A549 treated with DMSO at 1 μM for 4 hours (cell line): ENCODE measurements around the gene AHSP. TPM values are rescaled to one million over a fixed set of nuclear protein-coding genes. Genes with fewer than 3 reads are reported as not detected.

Experiments used
- total RNA-seq: library from RNA; stranded (reverse); fragments of 200-300 nt; extraction: Qiagen RNA extraction; gene quantifications from 5 replicates; pipeline ENCODE4 v1.2.3, GENCODE V29; 2022; ENCODE audit warnings: low read depth

Gene AHSP
- total RNA-seq, result not detected in 5 replicates

GRCh38 chr16:31527734-31528274 is at the start of gene AHSP:
AHSP (plus strand) TSS chr16:31527900; CDS start chr16:31528140, 240 bp downstream.

DNA sequence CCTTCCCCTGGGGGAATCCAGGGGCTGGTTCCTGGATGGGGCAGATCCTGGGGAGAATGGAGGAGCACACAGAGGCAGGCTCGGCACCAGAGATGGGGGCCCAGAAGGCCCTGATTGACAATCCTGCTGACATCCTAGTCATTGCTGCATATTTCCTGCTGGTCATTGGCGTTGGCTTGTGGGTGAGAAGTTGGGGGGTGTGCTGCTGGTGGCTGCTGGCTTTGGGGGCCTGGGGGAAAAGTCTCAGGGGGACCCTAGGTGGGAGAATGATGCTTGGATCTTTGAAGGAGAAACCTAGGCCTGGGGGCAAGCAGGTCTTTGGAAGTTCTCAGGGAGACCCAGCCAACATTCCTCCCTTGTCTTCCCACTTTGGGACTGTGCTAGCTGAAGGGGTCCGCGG is 44.6 kb upstream of the AHSP start, which contains the start of gene SLC5A2:
Gene SLC5A2, plus strand, starts transcription at position 43 of the 400 bp plus-strand sequence. Its CDS starts 14 bp downstream, at position 57.

DNA sequence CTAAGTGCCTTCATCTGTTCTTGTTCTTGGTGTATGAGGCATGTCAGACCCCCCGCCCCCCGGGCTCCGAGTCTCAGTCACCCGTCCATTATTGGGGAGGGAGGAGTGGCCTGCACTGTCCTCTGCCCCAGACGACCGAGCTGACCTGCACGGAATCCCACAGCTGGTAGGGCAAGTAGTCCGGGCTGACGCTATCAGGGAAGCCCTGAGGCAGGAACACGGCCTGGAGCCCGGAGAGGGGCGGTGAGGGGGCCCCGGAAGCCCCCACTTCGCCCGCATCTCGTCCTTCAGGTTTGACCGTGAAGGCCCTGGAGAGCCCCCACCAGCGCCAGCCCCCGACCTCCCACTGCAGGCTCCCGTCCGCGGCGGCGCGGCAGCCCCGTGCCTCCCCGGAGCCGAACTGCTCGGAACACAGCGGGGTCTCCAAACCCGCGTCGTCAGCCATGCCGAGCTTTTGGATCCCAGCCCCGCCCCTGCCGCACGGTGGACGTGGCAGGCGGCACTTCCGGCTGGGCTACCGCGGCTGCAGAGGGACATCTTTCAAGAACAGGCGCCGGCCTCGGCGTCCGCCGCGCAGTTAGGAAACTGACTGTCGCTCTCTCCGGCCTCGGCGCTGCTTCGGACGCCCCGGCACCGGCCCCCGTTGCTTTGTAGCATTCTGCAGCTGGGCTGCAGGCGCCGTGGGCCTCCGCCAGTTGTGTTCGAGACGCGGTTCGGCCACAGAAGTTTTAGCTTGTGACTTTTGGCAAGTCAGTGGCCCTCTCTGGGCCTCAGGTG is 19.6 kb upstream of the AHSP start, which contains the start of gene RUSF1:
Gene RUSF1, minus strand, starts transcription at position 463 of the 777 bp plus-strand sequence. Its CDS starts 18 bp downstream, at position 445.

Other genes with a start within 250 kb of the AHSP start
- 1.2 to 2.0 TPM (median 1.4 TPM) in 5 replicates for gene ITGAX, start 172.7 kb upstream of the AHSP start, total RNA-seq
- gene ITGAD, start 134.6 kb upstream of the AHSP start, total RNA-seq, result not detected in 5 replicates
- not detected in 5 replicates for gene COX6A2, start 99.5 kb upstream of the AHSP start, total RNA-seq
- 0.08 to 0.17 TPM (median 0.15 TPM) in 4 of 5 replicates, not detected in the other for gene ZNF843, start 85.1 kb upstream of the AHSP start, total RNA-seq
- gene ARMC5, start 68.4 kb upstream of the AHSP start, total RNA-seq, result 7.6 to 16.0 TPM (median 10.3 TPM) in 5 replicates
- gene TGFB1I1, start 55.7 kb upstream of the AHSP start, total RNA-seq, result 33.9 to 59.2 TPM (median 44.8 TPM) in 5 replicates
- 0.30 to 0.74 TPM (median 0.44 TPM) in 4 of 5 replicates, not detected in the other for gene SLC5A2, start 44.8 kb upstream of the AHSP start, total RNA-seq
- 41.9 to 52.9 TPM (median 50.0 TPM) in 5 replicates for gene RUSF1, start 19.5 kb upstream of the AHSP start, total RNA-seq